GM21528 (cell line): ENCODE results near the gene ADARB1.

Experiments
- ATAC-seq: cut with Tn5 transposase; IDR thresholded peaks from one replicate; pipeline ENCODE4 v1.9.1; 2021; ENCODE audit warnings: mild to moderate bottlenecking, moderate library complexity; ENCODE audit not compliant: unreplicated experiment, low FRiP score

Gene ADARB1

DNA sequence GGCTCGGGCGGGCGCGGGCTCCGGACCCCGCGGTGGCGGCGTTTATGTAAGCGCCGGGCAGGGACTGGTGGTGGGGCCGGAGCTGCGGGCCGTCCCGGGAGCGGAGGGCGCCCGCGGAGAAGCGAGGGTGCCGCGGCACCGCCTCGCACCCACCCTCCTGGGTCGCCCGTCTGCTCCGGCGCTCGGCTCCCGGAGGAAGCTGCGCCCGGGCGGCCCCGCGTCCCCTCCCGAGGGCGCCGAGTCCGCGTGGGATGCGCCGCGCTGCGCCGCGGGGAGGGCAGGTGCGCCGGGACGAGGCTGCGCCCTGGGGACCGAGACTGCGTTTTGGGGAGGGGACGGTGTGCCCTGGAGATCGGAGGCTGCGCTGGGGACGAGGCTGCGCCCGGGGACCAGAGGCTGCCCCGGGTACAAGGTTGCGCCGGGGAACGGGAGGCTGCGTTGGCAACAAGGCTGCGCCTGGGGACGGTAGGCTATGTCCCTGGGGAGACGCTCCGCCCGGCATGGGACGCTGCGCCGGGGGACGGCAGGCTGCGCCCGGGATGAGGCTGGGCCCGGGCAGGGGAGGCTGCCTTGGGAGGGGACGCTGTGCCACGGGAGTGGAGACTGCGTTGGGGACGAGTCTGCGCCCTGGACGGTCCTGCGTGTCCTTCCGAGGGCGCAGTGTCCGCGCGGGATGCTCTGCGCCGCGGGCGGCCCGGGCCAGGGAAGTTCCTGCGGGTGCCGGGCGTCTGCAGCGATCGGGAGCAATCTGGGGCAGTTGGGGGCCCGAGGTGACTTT is 627 bp downstream of the ADARB1 start:
- no peak for ATAC-seq

DNA sequence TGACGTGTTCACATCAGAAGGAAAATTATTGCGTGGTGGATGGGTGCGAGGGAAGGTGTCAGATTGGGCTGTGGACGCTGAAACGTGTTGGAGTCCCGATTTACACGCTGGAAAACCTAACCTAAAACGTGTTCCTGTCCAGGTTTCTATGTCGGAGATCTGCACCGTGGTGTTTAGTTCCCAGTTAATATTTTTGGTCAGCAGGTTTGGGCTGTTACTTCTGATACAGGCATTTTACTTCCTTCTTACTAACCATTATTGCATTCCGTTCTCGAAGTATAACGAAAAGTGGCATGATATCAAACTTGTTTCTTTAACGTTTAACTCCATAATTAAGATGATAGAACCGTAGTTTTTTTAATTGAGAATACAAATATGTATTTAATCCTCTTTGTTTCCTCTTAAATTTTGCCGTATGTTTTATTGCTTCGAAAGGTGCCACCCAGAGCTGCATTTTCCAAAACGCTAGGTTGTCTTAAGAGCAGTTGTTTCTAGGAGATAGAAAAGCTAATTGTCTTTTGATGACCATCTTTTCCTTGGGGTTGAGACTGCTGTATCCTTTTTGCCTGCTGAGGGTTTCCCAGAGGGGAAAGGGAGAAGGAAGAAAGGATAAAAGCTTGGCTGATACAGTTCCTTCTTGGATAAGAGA is 1.3 kb downstream of the ADARB1 start:
- ATAC-seq, result no peak

DNA sequence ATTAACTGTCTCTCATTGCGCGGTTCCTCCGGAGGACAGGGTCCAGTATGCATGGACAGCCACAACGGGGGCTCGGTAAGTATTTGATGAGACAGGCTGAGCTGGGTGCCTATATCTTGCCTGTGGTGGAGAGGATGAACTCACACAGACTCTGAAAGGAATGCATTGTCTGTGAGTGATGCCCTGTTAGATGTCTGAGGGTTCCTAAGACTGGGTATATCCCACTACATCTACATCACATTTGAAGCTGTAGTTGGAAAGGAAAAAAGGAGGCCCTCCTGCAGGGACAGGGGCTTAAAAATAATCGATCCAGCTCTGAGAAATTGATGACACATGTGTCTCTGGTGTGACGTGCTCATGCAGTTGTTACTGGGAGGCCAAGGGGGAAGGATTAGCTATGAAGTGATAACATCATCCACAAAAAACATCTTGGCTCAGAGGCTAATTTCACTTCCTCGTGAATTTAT is 1.9 kb downstream of the ADARB1 start:
- ATAC-seq, result no peak

DNA sequence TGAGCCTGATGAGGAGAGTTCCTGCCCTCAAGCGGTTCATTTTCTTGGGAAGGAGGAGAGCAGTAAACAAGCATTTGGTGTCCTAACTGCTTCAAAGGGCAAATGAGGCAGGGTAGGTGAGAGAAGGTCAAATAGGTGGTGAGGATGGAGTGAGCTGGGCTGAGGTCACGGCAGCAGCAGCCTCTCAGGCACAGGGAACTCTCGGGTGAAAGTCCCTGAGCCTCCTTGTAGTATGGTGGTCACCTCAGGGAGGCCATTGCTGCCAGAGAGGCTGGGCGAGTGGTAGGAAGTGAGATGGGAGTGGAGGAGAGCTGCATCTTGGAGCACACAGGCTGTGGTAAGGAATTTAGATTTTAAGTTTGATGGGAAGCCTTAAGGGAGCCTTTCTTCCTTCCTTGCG is 4.0 kb downstream of the ADARB1 start:
- no peak for ATAC-seq

DNA sequence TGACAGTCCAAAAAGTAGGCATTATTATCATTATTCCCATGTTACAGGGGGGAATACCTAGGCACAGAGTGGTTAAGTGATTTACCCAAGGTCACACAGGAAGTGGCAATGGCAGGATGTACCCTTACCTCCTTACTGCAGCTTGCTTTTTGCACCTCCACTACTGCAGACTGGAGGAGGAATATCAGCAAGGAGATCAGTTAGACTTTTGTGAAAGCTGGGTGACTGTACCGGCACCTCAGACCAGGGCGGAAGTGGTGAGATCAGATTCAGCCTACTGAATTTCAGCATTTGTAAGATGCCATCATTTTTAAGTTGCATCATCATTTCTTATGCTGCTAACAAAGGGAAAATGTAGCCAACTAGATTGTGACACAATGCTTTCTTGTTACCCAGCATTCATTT is 4.5 kb downstream of the ADARB1 start:
- ATAC-seq, result no peak

DNA sequence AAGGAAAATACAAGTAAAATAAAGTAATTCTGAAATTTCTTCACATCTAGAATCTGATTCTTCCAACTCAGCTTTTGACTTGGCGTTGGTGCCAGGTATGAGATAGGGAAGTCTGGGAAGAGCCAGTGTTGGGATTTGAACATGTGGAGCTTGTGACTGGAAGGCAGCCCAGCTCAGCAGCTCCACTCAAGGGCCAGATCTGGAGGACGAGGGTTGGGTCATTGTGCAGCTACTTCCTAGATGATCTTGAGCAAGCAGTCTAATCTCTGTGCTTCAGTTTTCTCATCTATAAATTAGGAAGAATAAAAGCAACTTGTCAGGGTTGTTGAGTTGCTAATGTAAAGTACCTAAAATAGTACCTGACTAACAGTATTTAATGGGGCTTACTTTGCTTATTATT is 5.0 kb downstream of the ADARB1 start:
- ATAC-seq, result no peak

DNA sequence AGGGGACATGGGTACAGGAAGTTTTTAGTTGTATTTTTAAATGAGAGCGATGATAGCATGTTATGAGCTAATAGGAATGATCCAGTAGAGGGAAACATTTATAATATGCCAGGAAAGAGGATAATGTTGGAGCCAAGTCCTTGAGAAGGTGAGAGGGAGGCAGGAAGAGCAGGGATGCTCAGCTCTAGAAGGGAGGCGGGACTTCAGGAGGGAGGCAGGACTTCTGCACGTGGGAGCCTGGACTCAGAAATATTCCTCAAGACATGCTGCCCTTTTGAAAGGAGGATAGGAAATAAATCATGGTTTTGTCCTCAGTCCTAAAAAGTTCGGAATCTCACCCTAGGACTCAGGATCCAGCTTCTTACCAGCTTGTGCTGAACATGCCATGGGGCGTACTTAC is 5.9 kb downstream of the ADARB1 start:
- no peak for ATAC-seq

DNA sequence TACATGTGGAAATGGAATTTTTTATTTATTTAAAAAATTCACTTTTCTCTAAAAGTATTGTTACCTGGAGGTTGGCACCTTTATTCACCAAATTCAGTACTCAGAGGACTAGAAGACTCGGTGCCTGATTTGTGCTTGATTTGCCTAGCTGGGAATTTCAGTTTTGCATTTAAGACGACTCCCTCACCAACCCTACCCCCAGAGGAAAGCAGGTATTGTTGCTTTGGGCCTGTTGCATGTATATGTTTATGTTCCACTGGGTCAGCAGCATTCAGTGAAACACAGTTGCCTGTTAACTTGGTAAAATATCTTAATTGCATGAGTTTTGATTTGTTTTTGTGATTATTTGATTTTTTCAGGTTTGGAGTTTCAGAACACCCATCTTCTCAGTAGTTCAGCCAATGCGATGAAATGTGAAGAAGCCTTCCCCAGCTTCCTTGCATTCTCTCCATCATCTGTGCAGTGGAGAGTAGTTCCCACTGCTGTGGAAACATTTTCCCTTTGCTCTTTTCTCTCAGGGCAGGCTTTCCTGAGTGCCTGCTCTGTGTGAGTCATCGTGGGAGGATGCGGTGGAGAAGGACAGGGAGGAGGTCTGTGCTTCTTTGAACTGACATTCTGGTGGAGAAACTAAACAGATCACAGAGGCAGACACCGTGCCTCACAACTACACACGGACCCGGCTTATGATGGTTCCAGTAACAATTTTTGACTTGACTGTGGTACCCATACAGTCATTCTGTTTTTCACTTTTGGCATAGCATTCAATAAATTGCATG is 6.4 kb downstream of the ADARB1 start:
- no peak for ATAC-seq

DNA sequence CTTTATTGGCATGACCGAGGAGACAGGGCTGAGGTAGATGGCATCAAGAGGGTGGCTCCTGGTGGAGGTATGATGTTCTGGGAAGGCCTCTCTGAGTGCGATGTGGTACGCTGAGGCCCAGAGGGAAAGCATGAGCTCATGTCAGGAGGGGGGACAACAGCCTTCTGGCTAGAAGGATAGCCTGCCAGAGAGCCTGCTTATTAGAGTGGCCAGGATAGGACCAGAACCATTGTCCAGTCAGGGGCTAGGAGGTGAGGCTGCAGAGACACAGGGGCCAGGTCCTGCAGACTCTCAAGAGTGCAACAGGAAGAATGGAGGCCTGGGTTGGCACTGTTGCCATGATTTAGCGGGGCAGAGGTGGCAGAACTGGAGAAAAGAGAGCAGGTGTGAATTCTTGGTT is 7.3 kb downstream of the ADARB1 start:
- ATAC-seq, result no peak

DNA sequence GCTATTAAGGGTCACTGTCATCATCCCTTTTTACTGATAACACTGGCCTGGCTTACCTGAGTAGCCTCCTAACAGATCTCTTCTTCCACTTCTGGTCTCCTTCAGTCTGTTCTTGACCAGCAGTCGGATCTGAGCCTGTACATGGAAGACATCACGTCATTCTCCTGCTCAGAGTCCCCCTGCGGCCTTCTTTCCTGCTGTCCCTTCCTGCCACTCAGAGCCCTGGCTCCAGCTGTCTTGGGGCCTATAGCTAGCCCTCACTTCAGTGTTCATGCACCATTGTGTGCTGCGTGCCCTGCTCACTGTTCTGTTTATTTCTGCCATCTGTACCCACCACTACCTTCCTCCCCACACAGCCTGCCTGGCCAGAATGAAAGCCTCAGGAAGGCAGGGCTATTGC is 8.4 kb downstream of the ADARB1 start:
- ATAC-seq, result no peak

DNA sequence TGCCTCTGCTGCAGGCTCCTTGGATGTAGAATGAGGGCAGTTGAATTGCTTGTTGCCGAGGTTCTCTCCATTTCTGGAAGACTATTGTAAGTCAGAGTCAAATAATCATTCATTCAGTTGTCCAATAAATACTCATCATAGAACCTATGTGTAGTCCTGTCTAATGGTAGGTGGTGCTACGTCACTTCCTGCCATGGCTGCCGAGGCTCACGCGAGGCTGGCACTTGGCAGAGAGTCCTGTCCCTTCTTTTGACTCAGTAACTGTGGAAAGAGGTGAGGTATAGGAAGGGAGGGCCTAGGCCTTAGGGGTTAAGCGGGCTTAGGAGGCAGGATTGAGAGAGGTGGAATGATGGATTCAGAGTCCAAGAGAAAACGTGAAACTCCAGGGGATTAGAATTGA is 9.7 kb downstream of the ADARB1 start:
- ATAC-seq, result no peak

DNA sequence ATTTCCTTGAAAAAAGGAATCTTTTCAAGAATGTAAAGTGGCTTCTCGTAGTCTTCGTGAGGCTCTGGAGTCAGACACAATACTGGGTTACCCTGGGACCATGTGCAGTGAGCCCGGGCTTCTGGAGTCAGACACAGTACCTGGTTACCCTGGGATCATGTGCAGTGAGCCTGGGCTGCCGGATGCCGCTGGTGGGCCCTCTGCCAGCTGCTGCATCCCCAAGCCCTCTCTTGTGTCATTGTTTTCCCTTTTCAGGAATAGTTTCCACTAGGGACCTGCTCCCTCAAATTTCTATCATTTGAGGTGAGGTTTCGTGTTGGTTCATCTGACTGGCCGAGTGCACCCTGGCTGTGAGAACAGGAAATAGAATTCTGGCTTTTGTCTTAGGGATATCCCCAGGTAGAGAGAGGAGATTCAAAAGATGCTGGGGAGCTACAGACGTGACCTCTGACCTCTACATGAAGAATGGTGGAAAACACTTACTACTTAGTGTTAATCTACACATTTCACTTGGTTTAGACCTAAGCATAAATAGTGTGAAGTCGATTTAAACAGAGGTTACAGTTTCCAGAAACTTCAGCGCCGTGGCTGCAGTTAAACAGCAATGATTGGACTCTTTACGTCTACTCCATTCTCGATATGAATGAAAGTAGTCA is 10.6 kb downstream of the ADARB1 start:
- no peak for ATAC-seq

DNA sequence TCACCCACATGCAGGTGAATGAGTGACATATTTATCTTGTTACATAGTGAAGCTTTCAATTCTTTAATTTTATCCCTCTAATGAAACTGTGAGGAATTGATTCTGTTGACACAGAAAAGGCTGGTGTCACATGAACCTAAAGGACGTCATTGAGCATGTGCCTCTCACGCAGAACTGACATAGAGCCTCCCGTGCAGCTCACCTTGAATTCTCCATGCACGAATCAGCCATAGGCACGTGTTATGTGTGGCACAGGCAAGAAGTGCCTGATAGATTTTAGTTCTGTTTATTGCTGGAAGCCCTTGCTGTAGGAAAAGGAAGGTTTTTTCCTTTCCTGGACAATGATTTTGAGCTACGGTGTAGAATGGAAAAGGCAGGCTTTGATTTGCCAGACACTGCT is 11.3 kb downstream of the ADARB1 start:
- ATAC-seq, result no peak

DNA sequence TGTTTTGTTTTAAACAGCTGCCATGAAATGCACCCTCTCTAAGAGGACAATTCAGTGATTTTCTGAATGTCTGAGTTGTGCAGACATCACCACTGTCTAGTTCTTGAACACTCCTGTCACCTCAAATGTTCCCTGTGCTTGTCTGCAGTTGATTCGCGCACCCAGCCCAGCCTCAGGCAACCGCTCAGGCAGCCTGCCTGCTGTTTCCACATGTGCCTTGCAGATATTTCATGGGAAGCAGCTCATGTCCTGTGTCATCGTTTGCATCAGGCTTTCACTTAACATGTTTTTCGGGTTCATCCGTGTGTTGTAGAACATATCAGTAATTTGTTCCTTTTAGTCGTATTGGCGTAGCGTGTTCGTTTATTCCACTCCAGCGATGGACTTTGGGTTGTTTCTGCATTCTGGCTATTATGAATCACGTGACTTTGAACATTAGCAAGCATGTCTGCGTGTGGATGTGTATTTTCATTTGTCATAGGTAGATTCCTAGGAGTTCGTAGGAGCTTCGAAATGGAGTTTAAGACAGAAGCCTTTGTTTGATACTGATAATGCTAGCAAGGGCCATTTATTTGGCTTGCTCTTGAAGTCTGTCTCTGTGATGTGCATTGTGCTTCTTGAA is 12.1 kb downstream of the ADARB1 start:
- no peak for ATAC-seq

DNA sequence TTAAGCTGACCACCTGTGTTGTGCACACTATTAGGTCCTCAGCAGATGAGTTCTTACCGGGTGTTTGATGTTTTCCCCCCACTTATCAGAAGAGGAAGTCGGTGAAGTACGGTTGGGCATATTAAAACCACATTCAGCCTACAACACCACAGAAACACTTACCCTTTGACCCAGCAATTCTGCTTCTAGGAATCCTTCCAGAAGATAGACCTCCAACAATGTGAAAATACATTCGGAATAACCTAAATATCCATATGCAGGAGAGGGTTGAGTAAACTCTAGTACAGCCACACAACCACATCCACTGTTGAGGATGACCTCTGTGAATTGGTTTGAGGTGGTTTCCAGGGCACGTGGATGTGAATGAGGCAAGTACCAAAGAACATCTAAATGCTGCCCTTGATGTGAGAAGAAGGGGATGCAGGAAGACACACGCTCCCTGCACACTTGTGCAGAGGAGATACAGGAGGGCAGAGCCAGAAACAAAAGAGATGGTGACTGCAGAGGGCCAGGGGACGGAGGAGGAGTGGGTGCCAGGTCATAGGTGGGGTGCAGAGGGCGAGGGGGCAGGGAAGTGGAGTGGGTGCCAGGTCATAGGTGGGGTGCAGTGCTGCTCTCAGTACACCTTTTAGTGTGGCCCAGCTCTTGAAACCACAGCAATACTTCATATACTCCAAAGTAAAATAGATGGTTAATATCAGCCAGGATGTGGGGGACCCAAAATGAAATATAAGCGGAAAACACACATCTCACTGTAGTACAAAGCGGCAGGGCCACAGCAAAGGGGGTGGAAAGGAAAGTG is 12.8 kb downstream of the ADARB1 start:
- ATAC-seq, result no peak

DNA sequence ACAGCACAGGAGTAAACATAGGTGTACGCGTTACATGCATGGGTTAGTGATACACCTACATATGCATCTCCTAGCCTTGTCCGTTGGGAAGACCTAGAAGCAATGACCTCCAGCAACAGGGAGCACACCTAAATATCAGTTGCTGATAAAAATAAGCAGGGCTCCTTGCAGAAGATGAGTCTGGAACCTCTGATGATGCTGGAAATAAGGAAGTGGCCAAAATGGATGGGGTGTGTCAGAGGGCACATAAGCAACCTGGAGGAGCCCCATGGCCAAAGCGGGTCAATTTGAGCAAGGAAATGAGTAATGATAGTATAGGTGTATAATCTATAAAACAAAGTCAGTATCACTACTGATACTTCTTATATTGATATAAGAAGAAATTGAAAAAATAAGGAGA is 13.7 kb downstream of the ADARB1 start:
- no peak for ATAC-seq

DNA sequence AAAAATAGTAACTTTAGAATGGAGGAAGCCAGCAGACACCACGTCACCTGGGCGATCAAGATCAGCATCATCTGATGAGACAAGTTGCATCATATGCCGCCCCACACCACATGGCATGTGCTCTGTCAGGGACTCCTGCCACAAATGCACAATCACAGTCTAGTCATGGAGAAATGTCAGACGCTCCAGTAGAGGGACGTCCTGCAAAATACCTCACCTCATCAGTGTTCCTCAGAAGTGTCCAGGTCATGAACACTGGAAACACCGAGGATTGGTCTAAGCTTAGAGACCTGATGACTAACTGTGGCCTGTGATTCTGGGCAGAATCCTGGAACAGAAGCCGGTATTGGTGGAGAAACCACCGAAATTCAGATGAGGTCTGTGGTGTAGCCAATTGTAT is 14.3 kb downstream of the ADARB1 start:
- ATAC-seq, result no peak

DNA sequence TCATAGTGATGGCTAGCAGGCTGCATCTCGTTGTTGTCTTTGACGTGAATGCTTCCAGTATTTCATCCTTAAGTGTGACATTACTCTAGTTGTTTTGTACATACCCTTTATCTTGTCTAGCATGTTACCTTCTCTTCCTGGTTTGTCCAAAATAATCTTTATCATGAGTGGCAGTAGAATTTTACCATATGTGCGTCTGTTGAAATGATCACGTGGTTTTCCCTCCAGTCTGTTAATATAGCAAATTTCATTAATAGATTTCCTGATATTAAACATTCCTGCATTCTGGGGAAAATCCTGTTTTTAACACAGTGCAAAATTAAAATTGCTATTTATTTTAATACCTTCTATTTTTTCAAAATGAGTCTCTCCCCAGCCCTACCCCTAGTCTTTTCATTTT is 15.6 kb downstream of the ADARB1 start:
- no peak for ATAC-seq

DNA sequence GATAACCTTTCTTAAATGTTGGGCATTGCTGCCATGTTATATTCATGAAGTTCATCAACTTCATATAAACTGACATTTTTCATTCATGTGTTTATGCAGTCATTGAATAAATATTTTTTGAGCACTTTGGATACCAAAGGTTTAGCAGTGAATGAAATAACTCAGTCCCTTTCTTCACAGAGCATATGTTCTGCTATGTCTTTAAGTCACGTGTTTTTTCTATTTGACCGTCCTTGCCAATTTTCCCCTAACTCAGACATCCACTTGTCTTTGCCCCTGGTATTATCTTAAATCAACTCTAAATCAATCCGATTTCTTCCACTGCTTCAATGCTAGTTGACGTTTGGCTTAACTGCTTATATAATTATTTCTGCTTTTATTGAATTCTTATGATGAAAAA is 16.6 kb downstream of the ADARB1 start:
- ATAC-seq, result no peak
